HFFc6 (cell line): ENCODE results near the gene PCDHAC1. TPM values are rescaled to one million over a fixed set of nuclear protein-coding genes. Genes with fewer than 3 reads are reported as not detected.

ENCODE experiments used
- DNase-seq: peaks from one replicate; pipeline ENCODE4 v3.0.0-alpha.2; 2018
- H3K27ac Mint-ChIP-seq: 2 replicates; pipeline ENCODE4 v1.8.0; 2020; ENCODE audit warnings: mild to moderate bottlenecking, mixed read lengths
- H3K27me3 Mint-ChIP-seq: 2 replicates; pipeline ENCODE4 v1.8.0; 2021; ENCODE audit warnings: mild to moderate bottlenecking, moderate library complexity, mixed read lengths; ENCODE audit not compliant: insufficient read depth
- H3K36me3 Mint-ChIP-seq: 2 replicates; pipeline ENCODE4 v1.8.0; 2021; ENCODE audit warnings: low read depth, mixed read lengths
- H3K4me1 Mint-ChIP-seq: 2 replicates; pipeline ENCODE4 v1.8.0; 2020; ENCODE audit warnings: low read depth, mixed read lengths
- H3K4me3 Mint-ChIP-seq: 2 replicates; pipeline ENCODE4 v1.8.0; 2020; ENCODE audit warnings: mild to moderate bottlenecking, moderate library complexity, mixed read lengths
- H3K9me3 Mint-ChIP-seq: 2 replicates; pipeline ENCODE4 v1.8.0; 2020; ENCODE audit warnings: mild to moderate bottlenecking, mixed read lengths
- CTCF ChIP-seq: fragments of 200-600 bp; sonication (generic); IDR thresholded peaks from 2 replicates; pipeline ENCODE4 v1.5.0; 2021; ENCODE audit warnings: antibody characterized with exemption, mild to moderate bottlenecking
- total RNA-seq, 6 experiments: library from RNA; stranded (reverse); fragmentation: NEBNext Ultra II Directional; extraction: Animal tissue kit (Norgen Biotek cat#: 25700); gene quantifications; 2 replicates in 1 of 6; 3 replicates in 5 of 6; pipeline ENCODE4 v1.2.3, GENCODE V29; 2021

PCDHAC1 gene
- total RNA-seq, 6 experiments from 2014 or later: not detected

- H3K36me3 Mint-ChIP-seq: peaks cover 5% of the 10 kb centered on the region; the same call in 1 of the 2 replicates
- no peak for DNase-seq
- TF ChIP-seq CTCF: no peak
- H3K27ac Mint-ChIP-seq: no peak overlapping the region
- H3K4me1 Mint-ChIP-seq: no peaks in the 10 kb centered on the region
- H3K9me3 Mint-ChIP-seq: peaks cover 21% of the 10 kb centered on the region
- H3K4me3 Mint-ChIP-seq: no peak overlapping the region
- H3K27me3 Mint-ChIP-seq: peaks cover 4% of the 10 kb centered on the region
Observed at GRCh38 chr5:140927228-140927573, 1.1 kb downstream of the PCDHAC1 start.

DNA sequence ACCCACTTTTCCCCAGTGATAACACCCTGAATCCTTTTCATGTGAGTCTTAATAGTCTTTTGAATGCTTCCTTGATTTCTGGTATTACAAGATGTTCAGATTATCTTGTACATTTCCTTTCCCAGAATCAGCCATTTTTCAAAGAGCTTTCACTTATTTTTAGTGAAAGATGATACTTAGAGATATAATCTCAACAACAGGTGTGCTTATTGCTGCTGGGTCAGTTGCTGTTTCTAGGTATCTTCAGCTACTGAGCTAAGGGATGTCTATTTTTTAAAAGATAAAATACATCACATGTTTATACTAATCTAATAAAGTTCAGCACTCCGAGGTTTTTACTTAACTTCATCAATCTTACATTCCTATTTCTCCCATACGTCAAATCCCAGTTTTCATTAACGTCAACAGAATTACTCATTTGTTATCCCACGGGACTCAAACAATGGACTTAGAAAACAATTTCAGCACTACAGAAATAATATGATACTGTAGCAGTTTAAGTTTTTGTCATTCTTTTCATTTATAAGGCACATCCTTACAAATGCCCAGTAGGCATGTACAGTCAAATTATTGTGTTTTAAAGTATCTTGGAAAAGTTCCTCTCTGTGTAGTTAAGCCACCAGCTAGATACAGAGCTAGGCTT, 9.0 kb downstream of the PCDHAC1 start:
- Mint-ChIP-seq H3K4me3 (no peak overlapping the region), H3K27ac (no peak overlapping the region), H3K27me3 (no peaks in the 10 kb centered on the region; the same call in 1 of the 2 replicates), H3K9me3 (peaks cover 9% of the 10 kb centered on the region; the same call in 1 of the 2 replicates), H3K4me1 (no peaks in the 10 kb centered on the region), H3K36me3 (no peaks in the 10 kb centered on the region)
- DNase-seq: no peak
- TF ChIP-seq CTCF: no peak

DNA sequence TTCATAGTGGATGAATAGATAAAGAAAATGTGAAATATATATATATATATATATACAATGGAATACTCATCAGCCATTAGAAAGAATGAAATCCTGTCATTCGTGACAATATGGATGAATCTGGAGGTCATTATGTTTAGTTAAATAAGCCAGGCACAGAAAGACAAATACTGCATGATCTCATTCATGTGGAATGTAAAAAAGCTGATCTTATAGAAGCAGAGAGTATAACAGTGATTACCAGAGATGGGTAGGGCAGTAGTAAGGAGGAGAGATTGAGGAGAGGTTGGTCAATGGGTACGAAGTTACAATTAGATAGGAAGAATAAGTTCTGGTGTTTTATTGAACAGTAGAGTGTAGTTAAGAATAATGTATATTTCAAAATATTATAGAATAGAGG, 20.5 kb downstream of the PCDHAC1 start:
- no peak overlapping the region for H3K27ac Mint-ChIP-seq
- no peak for DNase-seq
- H3K36me3 Mint-ChIP-seq: no peaks in the 10 kb centered on the region; the same call in 1 of the 2 replicates
- H3K27me3 Mint-ChIP-seq: no peaks in the 10 kb centered on the region
- peaks cover 40% of the 10 kb centered on the region for H3K9me3 Mint-ChIP-seq
- H3K4me3 Mint-ChIP-seq: no peak overlapping the region
- no peak for TF ChIP-seq CTCF
- no peaks in the 10 kb centered on the region for H3K4me1 Mint-ChIP-seq

- Mint-ChIP-seq H3K27ac (no peak overlapping the region), H3K9me3 (peaks cover 51% of the 10 kb centered on the region), H3K4me1 (no peaks in the 10 kb centered on the region), H3K36me3 (no peaks in the 10 kb centered on the region; the same call in 1 of the 2 replicates), H3K27me3 (no peaks in the 10 kb centered on the region), H3K4me3 (no peak overlapping the region)
- TF ChIP-seq CTCF: no peak
- no peak for DNase-seq
Observed at GRCh38 chr5:140951636-140952035, 25.5 kb downstream of the PCDHAC1 start.

- no peaks in the 10 kb centered on the region for H3K27me3 Mint-ChIP-seq
- no peak for DNase-seq
- TF ChIP-seq CTCF: no peak
- H3K9me3 Mint-ChIP-seq: peaks cover 51% of the 10 kb centered on the region
- H3K4me3 Mint-ChIP-seq: no peak overlapping the region
- no peak overlapping the region for H3K27ac Mint-ChIP-seq
- no peaks in the 10 kb centered on the region; the same call in 1 of the 2 replicates for H3K36me3 Mint-ChIP-seq
- H3K4me1 Mint-ChIP-seq: no peaks in the 10 kb centered on the region
Observed at GRCh38 chr5:140953234-140953633, 27.1 kb downstream of the PCDHAC1 start.
